PC-9 (cell line): ENCODE results near the gene TOP1.

ENCODE experiments used
- CTCF ChIP-seq: fragments of 200-600 bp; sonication (generic); conservative IDR thresholded peaks from 2 replicates; pipeline ENCODE4 v1.6.1; 2017; ENCODE audit warnings: mixed run types, antibody characterized with exemption, mild to moderate bottlenecking, moderate library complexity
- EZH2 ChIP-seq: fragments of 200-600 bp; sonication (generic); IDR thresholded peaks from 2 replicates; pipeline ENCODE4 v1.8.0; 2017; ENCODE audit warnings: antibody characterized with exemption, low read depth

GRCh38 chr20:41159547-41159946 lies 130.9 kb downstream of the TOP1 start:
- no peak for TF ChIP-seq CTCF
- TF ChIP-seq EZH2, result no peak
